Nephron (organoid): Measurements from ENCODE around the gene SHISAL2B.
"Not testable (repeated sequence)": the region's sequence is repeated elsewhere in the genome, so short reads cannot be mapped to it uniquely, and the experiment has no call there.

ENCODE experiments used
- H3K27ac Mint-ChIP-seq, 3 experiments: 2 replicates each; pipeline ENCODE4 v1.8.0; 2020; ENCODE audit warnings: mixed read lengths in 3 of 3, mild to moderate bottlenecking in 2 of 3, moderate library complexity in 1 of 3
- H3K27me3 Mint-ChIP-seq: 2 replicates; pipeline ENCODE4 v1.8.0; 2021; ENCODE audit warnings: low read depth, mild to moderate bottlenecking, moderate library complexity, mixed read lengths
- H3K36me3 Mint-ChIP-seq: 2 replicates; pipeline ENCODE4 v1.8.0; 2020; ENCODE audit warnings: low read depth, mixed read lengths
- H3K4me1 Mint-ChIP-seq: 2 replicates; pipeline ENCODE4 v1.8.0; 2020; ENCODE audit warnings: mixed read lengths
- H3K4me3 Mint-ChIP-seq, 3 experiments: 2 replicates each; pipeline ENCODE4 v1.8.0; 2020; ENCODE audit warnings: mild to moderate bottlenecking in 3 of 3, mixed read lengths in 3 of 3, moderate library complexity in 2 of 3
- H3K9me3 Mint-ChIP-seq: 2 replicates; pipeline ENCODE4 v1.8.0; 2020; ENCODE audit warnings: mixed read lengths
- CTCF ChIP-seq, 3 experiments: fragments of 200-600 bp; sonication (generic); IDR thresholded peaks; one replicate each; pipeline ENCODE4 v1.5.0; 2021; ENCODE audit warnings: antibody characterized with exemption in 3 of 3; ENCODE audit not compliant: unreplicated experiment in 3 of 3

Gene SHISAL2B

GRCh38 chr5:64654561-64654938 is 35.8 kb upstream of the SHISAL2B start:
- no peak for TF ChIP-seq CTCF (IDR thresholded peaks at IDR 0.05; ENCODE audit: unreplicated experiment in 3 of 3)
- no peak overlapping the region for H3K4me3 Mint-ChIP-seq

GRCh38 chr5:64655596-64655995 is 34.7 kb upstream of the SHISAL2B start:
- no peak for TF ChIP-seq CTCF (IDR thresholded peaks at IDR 0.05; ENCODE audit: unreplicated experiment in 3 of 3)
- Mint-ChIP-seq H3K36me3 (no peaks in the 10 kb centered on the region), H3K27ac (no peak overlapping the region), H3K27me3 (no peaks in the 10 kb centered on the region), H3K9me3 (peaks cover 5% of the 10 kb centered on the region), H3K4me1 (no peaks in the 10 kb centered on the region), H3K4me3 (no peak overlapping the region)

More at GRCh38 chr5:64654561-64654938, 35.8 kb upstream of the SHISAL2B start:
- Mint-ChIP-seq H3K36me3 (no peaks in the 10 kb centered on the region), H3K27me3 (no peaks in the 10 kb centered on the region), H3K4me1 (no peaks in the 10 kb centered on the region), H3K27ac (peak overlapping the region in 1 of 3 experiments; percentile 36), H3K9me3 (peaks cover 5% of the 10 kb centered on the region)

GRCh38 chr5:64659289-64659688 is 31.0 kb upstream of the SHISAL2B start:
- H3K4me1 Mint-ChIP-seq: no peaks in the 10 kb centered on the region
- no peaks in the 10 kb centered on the region for H3K27me3 Mint-ChIP-seq
- no peak overlapping the region for H3K4me3 Mint-ChIP-seq
- peaks cover 5% of the 10 kb centered on the region for H3K9me3 Mint-ChIP-seq
- TF ChIP-seq CTCF (IDR thresholded peaks at IDR 0.05; ENCODE audit: unreplicated experiment in 3 of 3): no peak
- no peak overlapping the region for H3K27ac Mint-ChIP-seq
- H3K36me3 Mint-ChIP-seq: no peaks in the 10 kb centered on the region

- not testable (repeated sequence) for H3K27ac Mint-ChIP-seq, H3K36me3 Mint-ChIP-seq, H3K27me3 Mint-ChIP-seq, H3K4me3 Mint-ChIP-seq, H3K9me3 Mint-ChIP-seq, H3K4me1 Mint-ChIP-seq
Measured at GRCh38 chr5:64663181-64663580, 27.1 kb upstream of the SHISAL2B start.

GRCh38 chr5:64665243-64665642 is 25.1 kb upstream of the SHISAL2B start:
- TF ChIP-seq CTCF (IDR thresholded peaks at IDR 0.05; ENCODE audit: unreplicated experiment in 3 of 3): no peak
- Mint-ChIP-seq H3K27me3 (no peaks in the 10 kb centered on the region), H3K4me1 (no peaks in the 10 kb centered on the region), H3K36me3 (no peaks in the 10 kb centered on the region), H3K4me3 (no peak overlapping the region), H3K27ac (no peak overlapping the region), H3K9me3 (no peaks in the 10 kb centered on the region)

GRCh38 chr5:64666078-64666477 is 24.2 kb upstream of the SHISAL2B start:
- no peak overlapping the region for H3K4me3 Mint-ChIP-seq
- no peaks in the 10 kb centered on the region for H3K9me3 Mint-ChIP-seq
- H3K27me3 Mint-ChIP-seq: no peaks in the 10 kb centered on the region
- TF ChIP-seq CTCF (IDR thresholded peaks at IDR 0.05; ENCODE audit: unreplicated experiment in 3 of 3): no peak
- no peaks in the 10 kb centered on the region for H3K36me3 Mint-ChIP-seq
- no peaks in the 10 kb centered on the region for H3K4me1 Mint-ChIP-seq
- no peak overlapping the region for H3K27ac Mint-ChIP-seq
